GM20431 (cell line): ENCODE results near the gene CRIP3.
"Not testable (repeated sequence)": the region's sequence is repeated elsewhere in the genome, so short reads cannot be mapped to it uniquely, and the experiment has no call there.

ENCODE experiments used
- in situ Hi-C: fragments of 300-500 bp; cut with MseI, MboI; formaldehyde crosslinking; loops from one replicate; pipeline ENCODE4 v1.15.0; 2020; ENCODE audit warnings: low sequenced_read_pairs; ENCODE audit not compliant: unreplicated experiment

Gene CRIP3

DNA sequence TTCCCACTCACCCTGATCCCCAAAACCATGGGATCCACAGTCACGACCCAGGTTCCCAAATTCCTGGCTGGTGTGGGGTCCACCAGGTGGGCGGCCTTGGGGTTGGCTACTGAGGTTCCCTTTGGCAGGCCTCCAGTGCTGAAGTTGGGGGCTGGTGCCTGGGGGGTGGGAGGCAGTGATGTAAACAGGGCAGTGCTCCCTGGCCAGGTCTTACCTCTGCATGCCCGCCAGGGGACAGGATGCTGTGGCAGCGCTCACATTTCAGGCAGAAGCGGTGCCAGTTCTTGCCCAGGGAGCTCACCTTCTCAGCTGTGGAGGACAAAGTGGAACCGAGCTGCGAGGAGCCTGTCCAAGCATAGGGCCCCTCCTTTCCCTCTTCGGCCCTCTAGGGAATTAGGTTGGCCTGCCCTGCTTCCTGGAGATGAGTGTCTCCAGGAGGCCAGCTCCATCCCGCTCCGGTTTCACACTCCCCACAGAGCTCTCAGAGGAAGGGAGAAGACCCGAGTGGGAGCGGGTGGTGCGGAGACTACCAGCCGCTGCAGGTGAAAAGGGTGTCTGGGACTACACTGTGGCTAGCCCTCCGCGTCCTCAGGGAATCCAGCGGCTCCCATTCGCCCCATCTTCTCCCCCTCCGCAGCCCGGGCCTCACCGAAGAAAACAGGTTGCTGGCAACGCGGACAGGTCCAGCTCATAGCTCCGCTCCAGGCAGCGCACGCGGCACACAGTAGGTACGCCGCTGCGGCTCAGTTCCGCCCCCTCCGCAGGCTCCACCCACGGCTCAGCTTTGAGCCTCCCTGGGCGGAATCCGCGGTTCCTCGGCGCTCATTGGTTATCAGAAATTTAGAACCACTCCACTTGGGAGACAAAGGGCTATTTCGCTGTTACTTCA is at the start of gene CRIP3:
TSS of gene CRIP3 (minus strand) at position 726 of the 889 bp plus-strand sequence. CDS start at position 692, 34 bp downstream.
- in situ Hi-C loops, result no loop called here

DNA sequence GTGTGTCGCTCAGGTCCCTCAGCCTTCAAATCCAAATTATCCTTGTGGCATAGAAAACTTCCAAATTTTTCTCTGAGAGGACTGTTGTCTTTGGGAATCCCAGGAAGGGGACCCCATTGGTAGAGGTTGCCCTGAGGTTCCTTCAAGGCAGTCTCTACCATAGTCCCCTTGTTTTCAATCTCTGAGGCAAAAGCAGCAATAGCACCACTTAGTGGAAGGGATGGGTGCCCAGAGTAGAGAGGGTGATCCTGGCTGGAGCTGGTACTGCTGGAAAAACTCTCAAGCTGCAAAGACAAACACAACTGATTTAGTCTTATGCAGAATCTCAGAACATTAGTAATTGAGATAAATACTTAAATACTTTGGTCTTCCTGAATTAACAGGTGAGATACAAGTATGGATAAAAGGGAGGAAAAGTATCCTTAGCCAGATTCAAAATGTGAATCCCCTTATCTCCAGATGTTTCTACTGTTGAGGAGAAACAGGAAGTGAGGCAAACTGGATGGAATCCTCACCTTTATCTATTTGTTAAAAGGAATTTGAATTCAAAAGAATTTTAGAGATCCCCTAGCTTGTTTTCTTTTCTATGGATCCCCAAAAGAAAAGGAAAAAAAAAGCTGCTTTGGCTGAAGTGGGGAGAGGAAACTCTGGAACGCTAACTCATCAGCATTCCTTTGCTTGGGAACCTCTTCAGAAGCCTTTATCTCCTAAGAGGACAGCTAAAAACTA is 47.4 kb upstream of the CRIP3 start:
- in situ Hi-C loops, result no loop called here

DNA sequence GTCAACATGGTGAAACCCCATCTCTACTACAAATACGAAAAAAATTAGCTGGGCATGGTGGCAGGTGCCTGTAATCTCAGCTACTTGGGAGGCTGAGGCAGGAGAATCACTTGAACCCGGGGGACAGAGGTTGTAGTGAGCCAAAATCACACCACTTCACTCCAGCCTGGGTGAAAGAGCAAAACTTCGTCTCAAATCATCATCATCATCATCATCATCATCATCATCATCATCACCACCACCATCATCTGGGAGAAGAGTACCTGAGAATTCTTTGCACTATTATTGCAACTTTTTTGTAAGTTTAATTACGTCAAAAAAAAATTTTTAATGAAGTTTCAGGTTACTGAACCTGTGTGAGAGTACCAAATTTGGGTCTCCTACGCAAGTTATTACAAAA is 43.3 kb upstream of the CRIP3 start:
- in situ Hi-C loops, result not testable (repeated sequence)

DNA sequence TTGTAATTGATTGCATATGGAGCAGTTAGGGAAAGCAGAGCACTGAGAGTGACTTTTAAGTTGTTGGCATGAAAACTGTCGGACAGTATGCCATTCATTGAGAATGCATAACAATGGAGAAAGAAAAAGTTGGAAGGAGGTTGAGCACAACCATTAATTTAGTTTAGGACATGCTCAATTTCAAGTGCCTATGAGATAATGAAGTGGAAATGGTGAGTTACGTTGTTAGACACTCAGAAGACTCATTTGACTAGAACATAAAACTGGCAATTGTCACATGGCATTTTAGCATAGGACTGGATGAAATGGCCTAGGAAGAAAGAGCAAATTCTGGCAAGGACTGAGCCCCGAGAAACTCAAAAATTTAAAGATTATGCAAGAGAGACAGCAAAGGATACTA is 38.8 kb upstream of the CRIP3 start:
- in situ Hi-C loops, result no loop called here

DNA sequence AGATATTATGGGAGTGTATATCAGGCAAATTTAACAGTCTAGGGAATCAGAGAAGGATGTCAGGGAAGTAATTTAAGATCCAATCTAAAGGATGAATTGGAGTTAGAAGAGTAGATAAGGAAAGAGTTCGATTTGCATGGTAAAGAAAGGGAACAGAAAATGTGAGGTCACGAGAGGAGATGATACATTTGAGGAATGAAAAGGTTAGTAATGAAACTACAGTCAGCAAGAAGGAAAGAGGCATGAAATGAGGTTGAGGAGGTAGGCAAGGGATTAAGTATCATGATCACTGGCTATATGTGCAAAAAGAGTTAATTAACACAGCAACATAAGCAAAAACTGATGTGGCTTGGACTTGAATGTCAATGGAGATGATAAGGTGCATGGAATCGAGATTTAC is 38.4 kb upstream of the CRIP3 start:
- in situ Hi-C loops, result no loop called here

GRCh38 chr6:43346243-43346642 is 37.6 kb upstream of the CRIP3 start:
- in situ Hi-C loops, result not testable (repeated sequence)

GRCh38 chr6:43339168-43339567 is 30.5 kb upstream of the CRIP3 start:
- in situ Hi-C loops, result no loop called here

GRCh38 chr6:43338243-43338642 is 29.6 kb upstream of the CRIP3 start:
- in situ Hi-C loops, result no loop called here

- in situ Hi-C loops, result no loop called here
Observed at GRCh38 chr6:43336382-43336781, 27.8 kb upstream of the CRIP3 start.

DNA sequence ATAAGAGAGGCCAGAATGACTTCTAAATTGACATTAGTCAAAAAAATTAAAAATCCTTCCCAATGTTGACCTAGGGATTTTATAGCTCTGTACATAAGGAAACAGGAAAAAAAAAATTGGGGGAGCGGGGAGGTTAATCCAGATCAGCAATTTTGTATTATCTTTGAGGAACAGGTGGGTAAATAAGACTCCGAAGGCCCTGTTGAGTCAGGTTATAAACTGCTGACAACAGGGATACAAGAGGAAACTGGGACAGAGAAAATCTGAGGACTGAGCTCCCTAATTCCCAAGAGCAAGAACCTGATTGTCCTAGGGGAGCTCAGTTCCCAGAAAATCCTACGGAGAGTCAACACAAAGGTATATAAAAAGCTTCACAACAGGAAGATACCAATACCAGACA is 26.8 kb upstream of the CRIP3 start:
- in situ Hi-C loops, result no loop called here

DNA sequence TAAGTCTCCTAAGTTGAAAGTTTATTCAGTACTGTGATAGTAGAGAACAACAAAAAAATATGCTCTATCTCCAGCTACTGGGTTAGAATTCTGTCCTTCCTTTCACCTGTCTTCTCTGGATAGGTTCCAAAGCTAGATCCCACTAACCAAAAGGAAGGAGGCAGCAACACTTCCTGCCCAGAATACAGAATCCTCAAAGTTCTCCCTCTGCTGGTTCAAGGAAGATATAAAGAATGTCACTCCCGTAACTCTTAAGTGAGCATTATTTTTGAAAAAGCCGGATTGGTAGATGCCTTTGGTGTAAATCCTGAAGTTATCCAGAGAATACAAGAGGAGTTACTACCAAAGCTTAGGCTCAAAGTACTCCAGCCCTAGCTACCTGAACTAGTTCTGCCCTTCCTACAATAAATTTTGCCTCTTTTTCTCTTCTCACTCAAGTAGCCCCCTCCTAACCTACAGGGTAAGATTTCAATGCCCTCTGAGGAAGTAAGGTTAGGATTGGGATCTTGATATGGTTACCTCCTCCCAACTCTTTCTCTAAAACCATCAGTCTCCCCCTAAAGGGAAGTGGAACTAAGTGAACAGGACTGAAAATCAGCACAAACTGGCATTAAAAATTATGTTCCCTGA is 26.0 kb upstream of the CRIP3 start:
- in situ Hi-C loops, result no loop called here

GRCh38 chr6:43331891-43332290 is 23.3 kb upstream of the CRIP3 start:
- in situ Hi-C loops, result no loop called here

DNA sequence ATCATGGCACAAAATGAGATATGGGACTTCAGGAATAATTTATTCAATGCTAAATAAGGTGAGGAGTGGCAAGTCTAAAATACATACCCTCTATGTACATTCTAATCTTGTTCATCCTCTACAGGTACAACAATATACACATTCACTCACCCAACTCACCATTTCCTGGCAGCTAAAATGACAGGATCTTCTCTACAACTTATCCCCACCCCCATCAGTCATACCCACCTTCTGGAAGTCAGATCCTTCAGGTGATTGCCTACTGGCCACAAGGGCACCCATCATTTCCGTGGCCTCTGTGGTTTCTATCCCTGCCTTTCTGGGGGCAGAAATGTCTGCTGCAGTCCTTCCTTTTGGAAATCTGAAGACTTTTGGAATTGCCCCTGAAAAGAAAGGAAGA is 22.8 kb upstream of the CRIP3 start:
- in situ Hi-C loops, result no loop called here

GRCh38 chr6:43328528-43328927 is 19.9 kb upstream of the CRIP3 start:
- in situ Hi-C loops, result no loop called here

GRCh38 chr6:43325876-43326275 is 17.2 kb upstream of the CRIP3 start:
- in situ Hi-C loops, result no loop called here

DNA sequence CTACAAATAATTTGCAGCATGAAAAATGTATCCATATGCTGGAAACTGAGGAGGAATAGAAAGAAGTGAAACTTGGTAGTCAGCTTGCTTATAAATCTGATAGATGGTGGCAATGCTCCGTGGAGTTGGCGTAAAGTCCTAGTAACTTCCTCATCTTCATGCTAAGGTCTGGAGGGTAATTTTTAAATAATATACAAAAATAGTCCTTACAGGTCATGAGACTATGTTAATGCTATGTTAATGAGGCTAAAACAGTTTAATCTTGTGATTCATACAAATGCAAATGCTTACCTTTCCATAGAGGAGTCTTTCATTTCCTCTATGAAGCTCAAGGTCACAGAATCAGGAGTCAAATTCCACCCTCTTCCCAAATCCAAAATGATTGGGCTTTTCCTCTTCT is 9.4 kb upstream of the CRIP3 start:
- in situ Hi-C loops, result no loop called here

DNA sequence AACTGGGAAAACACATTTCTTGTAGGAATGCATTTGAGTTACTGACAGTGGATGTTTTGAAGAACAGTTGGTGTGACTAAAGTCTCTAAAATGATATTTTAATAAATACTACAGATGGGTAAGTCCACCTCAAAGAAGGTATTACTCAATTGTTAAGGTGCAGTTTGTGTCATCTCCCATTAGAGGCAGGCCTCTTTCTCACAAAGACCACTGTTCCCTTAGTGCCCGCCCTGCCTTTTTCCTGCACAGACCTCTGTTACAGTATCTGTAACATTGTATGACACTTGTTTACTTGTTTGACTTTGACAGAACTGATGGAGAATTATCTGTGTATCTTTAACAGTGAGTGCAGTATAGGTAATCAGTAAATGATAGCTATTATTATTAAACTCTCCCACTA is 5.2 kb upstream of the CRIP3 start:
- in situ Hi-C loops, result no loop called here

DNA sequence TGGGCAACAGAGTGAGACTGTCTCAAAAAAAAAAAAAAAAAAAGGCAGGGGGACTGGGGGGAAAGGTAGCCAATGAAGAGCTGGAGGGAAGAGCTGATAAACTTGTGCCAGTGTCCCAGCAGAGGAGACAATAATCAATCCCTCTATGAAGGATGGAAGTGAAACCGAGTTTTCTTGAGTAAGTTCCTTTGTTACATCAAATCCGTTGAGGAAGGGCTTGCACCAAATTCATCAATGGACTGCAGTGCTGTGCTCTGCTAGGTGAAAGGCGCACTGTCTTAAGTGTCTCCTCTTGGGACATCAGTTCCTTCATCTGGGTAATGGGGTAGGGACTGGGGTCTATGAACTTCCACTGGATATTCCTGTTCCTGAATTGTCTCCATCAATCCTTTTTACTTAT is 3.0 kb upstream of the CRIP3 start:
- in situ Hi-C loops, result no loop called here

DNA sequence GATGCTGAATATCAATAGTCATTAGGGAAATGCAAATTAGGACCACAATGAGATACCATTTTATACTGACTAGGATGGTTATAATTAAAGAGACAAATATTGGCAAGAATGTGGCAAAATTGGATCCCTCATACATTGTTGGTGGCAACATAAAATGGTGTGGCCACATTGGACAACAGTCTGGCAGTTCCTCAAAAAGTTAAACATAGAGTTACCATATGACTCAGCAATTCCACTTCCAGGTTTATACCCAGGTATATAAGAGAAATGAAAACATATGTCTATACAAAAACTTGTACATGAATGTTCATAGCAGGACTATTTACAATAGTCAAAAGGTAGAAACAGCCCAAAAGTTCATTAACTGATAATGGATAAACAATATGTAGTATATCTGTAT is 2.0 kb upstream of the CRIP3 start:
- in situ Hi-C loops, result no loop called here

- in situ Hi-C loops, result no loop called here
Observed at GRCh38 chr6:43310134-43310533, 1.5 kb upstream of the CRIP3 start.

DNA sequence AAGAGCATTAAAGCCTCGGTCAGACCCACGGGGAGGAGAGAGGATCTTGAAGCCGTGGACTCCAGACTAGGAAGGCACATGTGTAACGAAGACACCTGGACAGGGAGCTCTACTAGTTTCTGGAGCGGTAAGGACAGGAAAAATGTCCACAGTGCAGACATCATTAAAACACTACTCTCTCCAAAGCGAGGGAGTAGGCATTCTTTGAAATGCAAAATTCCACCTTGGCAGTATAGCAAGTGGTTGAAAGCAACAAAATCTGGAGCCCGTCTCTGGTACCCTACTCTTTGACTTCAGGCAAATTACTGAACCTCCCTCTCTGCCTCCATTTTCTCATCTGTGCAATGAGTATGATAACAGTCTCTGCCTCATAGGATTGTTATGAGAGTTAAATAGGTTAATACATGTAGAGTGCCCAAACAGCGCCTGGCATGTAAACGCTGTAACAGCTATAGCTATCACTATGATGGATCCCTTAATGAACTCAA is 408 bp upstream of the CRIP3 start:
- in situ Hi-C loops, result no loop called here
